ENCODE measurements around the gene NEU4. TPM values are rescaled to one million over a fixed set of nuclear protein-coding genes. Genes with fewer than 3 reads are reported as not detected.
"Not testable (repeated sequence)": the region's sequence is repeated elsewhere in the genome, so short reads cannot be mapped to it uniquely, and the experiment has no call there.

Gene NEU4
- total RNA-seq, 1 experiment from 2014 or later: 10.0 TPM

- BruUV-seq (replicated peaks): no TSS peak
- in situ Hi-C loops (cut with HindIII; ENCODE audit: low pct_unique_long_range_greater_than_20kb, low sequenced_read_pairs): no loop called here
- H3K36me3 ChIP-seq (ENCODE audit: control insufficient read depth, insufficient read depth, low read length): no peaks in the 10 kb centered on the region
- ChIA-PET POLR2A (no interaction called here), CTCF (no interaction called here)
- ATAC-seq (no peak), DNase-seq (ENCODE audit: low read depth, low spot score) (no peak)
- TF ChIP-seq CTCF (IDR thresholded peaks at IDR 0.05) (no peak), SIN3A (IDR thresholded peaks at IDR 0.05; ENCODE audit: borderline replicate concordance, insufficient read depth, low read depth, low read length) (no peak), TCF7L2 (IDR thresholded peaks at IDR 0.05; ENCODE audit: low read depth, low read length) (no peak), POLR2AphosphoS5 (IDR thresholded peaks at IDR 0.05; ENCODE audit: low read depth, low read length) (no peak), REST (IDR thresholded peaks at IDR 0.05; ENCODE audit: insufficient read depth in 1 of 2, low read depth in 2 of 2, low read length in 1 of 2) (no peak)
- no peaks in the 10 kb centered on the region for H3K4me1 ChIP-seq (ENCODE audit: control insufficient read depth, insufficient read depth, low read length)
- 0 out of 2 replicates have a peak, but pooled peaks cover 3% of the 10 kb centered on the region for H3K9me3 ChIP-seq (ENCODE audit: control insufficient read depth, insufficient read depth, low read depth, low read length)
- no peaks in the 10 kb centered on the region for H3K27me3 ChIP-seq (ENCODE audit: control insufficient read depth, insufficient read depth, low read length)
- no peak overlapping the region for H3K27ac ChIP-seq (ENCODE audit: low read length)
- intact Hi-C loops (cut with micrococcal nuclease; ENCODE audit: unreplicated experiment): no loop called here
- no peak overlapping the region for H3K4me3 ChIP-seq (ENCODE audit: low read depth in 2 of 2, low read length in 2 of 2)
These were observed 20.9 kb upstream of the NEU4 start for GRCh38 chr2:241788135-241788534.

- intact Hi-C loops (cut with micrococcal nuclease; ENCODE audit: unreplicated experiment): no loop called here
- no peaks in the 10 kb centered on the region for H3K4me1 ChIP-seq (ENCODE audit: control insufficient read depth, insufficient read depth, low read length)
- ChIA-PET CTCF (no interaction called here), POLR2A (no interaction called here)
- H3K9me3 ChIP-seq (ENCODE audit: control insufficient read depth, insufficient read depth, low read depth, low read length): no peaks in the 10 kb centered on the region
- H3K27me3 ChIP-seq (ENCODE audit: control insufficient read depth, insufficient read depth, low read length): no peaks in the 10 kb centered on the region
- no TSS peak for BruUV-seq (replicated peaks)
- no peak for TF ChIP-seq CTCF (IDR thresholded peaks at IDR 0.05)
- no peak for TF ChIP-seq POLR2AphosphoS5 (IDR thresholded peaks at IDR 0.05; ENCODE audit: low read depth, low read length)
- no peak overlapping the region for H3K4me3 ChIP-seq (ENCODE audit: low read depth in 2 of 2, low read length in 2 of 2)
- H3K27ac ChIP-seq (ENCODE audit: low read length): no peak overlapping the region
- H3K36me3 ChIP-seq (ENCODE audit: control insufficient read depth, insufficient read depth, low read length): no peaks in the 10 kb centered on the region
- DNase-seq (ENCODE audit: low read depth, low spot score): no peak
- no peak for ATAC-seq
- in situ Hi-C loops (cut with HindIII; ENCODE audit: low pct_unique_long_range_greater_than_20kb, low sequenced_read_pairs): no loop called here
These were observed 20.4 kb upstream of the NEU4 start for GRCh38 chr2:241788572-241788971.

GRCh38 chr2:241791385-241791784 is 17.6 kb upstream of the NEU4 start:
- not testable (repeated sequence) for BruUV-seq (replicated peaks); DNase-seq (ENCODE audit: low read depth, low spot score)

More at GRCh38 chr2:241791385-241791784, 17.6 kb upstream of the NEU4 start:
- in situ Hi-C loops (cut with HindIII; ENCODE audit: low pct_unique_long_range_greater_than_20kb, low sequenced_read_pairs); CTCF ChIA-PET; H3K4me3 ChIP-seq (ENCODE audit: low read depth in 2 of 2, low read length in 2 of 2); intact Hi-C loops (cut with micrococcal nuclease; ENCODE audit: unreplicated experiment); H3K27me3 ChIP-seq (ENCODE audit: control insufficient read depth, insufficient read depth, low read length); H3K4me1 ChIP-seq (ENCODE audit: control insufficient read depth, insufficient read depth, low read length); H3K27ac ChIP-seq (ENCODE audit: low read length); ATAC-seq; H3K9me3 ChIP-seq (ENCODE audit: control insufficient read depth, insufficient read depth, low read depth, low read length); POLR2A ChIA-PET; H3K36me3 ChIP-seq (ENCODE audit: control insufficient read depth, insufficient read depth, low read length): not testable (repeated sequence)

Data from Panc1 (cell line).